HepG2 (cell line): ENCODE measurements around the gene BCAS3. TPM values are rescaled to one million over a fixed set of nuclear protein-coding genes. Genes with fewer than 3 reads are reported as not detected.

Experiments used
- ATF2 ChIP-seq: sonication (generic); formaldehyde crosslinking; IDR thresholded peaks from 2 replicates; pipeline ENCODE4 v1.4.0; 2020; ENCODE audit warnings: missing genetic modification reagents
- CBX1 ChIP-seq: IDR thresholded peaks from one replicate; pipeline ENCODE4 v1.6.1; 2016; ENCODE audit warnings: antibody characterized with exemption, low read depth
- CENPT ChIP-seq: sonication (generic); formaldehyde crosslinking; IDR thresholded peaks from 2 replicates; pipeline ENCODE4 v1.8.0; 2022; ENCODE audit warnings: low read depth, mild to moderate bottlenecking, moderate library complexity, missing genetic modification reagents
- ELF1 ChIP-seq: sonication (generic); formaldehyde crosslinking; IDR thresholded peaks from 2 replicates; pipeline ENCODE4 v1.4.0; 2020; ENCODE audit warnings: missing genetic modification reagents
- ELF3 ChIP-seq: IDR thresholded peaks from 2 replicates; pipeline ENCODE4 v1.6.1; 2016; ENCODE audit warnings: missing genetic modification reagents, missing compliant biosample characterization
- FOXA3 ChIP-seq: IDR thresholded peaks from 2 replicates; pipeline ENCODE4 v1.6.1; 2016; ENCODE audit warnings: missing genetic modification reagents, missing compliant biosample characterization
- GABPB1 ChIP-seq: IDR thresholded peaks from 2 replicates; pipeline ENCODE4 v1.6.1; 2016; ENCODE audit warnings: mild to moderate bottlenecking, missing genetic modification reagents, moderate library complexity, missing compliant biosample characterization
- HNRNPL ChIP-seq: fragments of 200-400 bp; formaldehyde crosslinking; IDR thresholded peaks from 2 replicates; pipeline ENCODE4 v1.6.1; 2017; ENCODE audit warnings: mild to moderate bottlenecking, low read depth, low read length
- IRF2 ChIP-seq: IDR thresholded peaks from 2 replicates; pipeline ENCODE4 v1.6.1; 2018; ENCODE audit warnings: missing genetic modification reagents, missing compliant biosample characterization
- KAT8 ChIP-seq: IDR thresholded peaks from 2 replicates; pipeline ENCODE4 v1.6.1; 2016; ENCODE audit warnings: missing genetic modification reagents, missing compliant biosample characterization
- KDM3A ChIP-seq: IDR thresholded peaks from 2 replicates; pipeline ENCODE4 v1.6.1; 2018; ENCODE audit warnings: low read depth, missing compliant biosample characterization
- KDM5B ChIP-seq: sonication (generic); formaldehyde crosslinking; IDR thresholded peaks from 2 replicates; pipeline ENCODE4 v1.4.0; 2020; ENCODE audit warnings: missing genetic modification reagents, mild to moderate bottlenecking, borderline replicate concordance
- LCORL ChIP-seq, 2 experiments: fragments of 450-650 bp in 1 of 2; sonication (generic) in 1 of 2; formaldehyde crosslinking in 1 of 2; IDR thresholded peaks; 2 replicates each; pipeline versions ENCODE4 v1.5.0 to v1.6.1; 2017 to 2020; ENCODE audit warnings: antibody characterized with exemption in 1 of 2, missing genetic modification reagents in 1 of 2
- MED1 ChIP-seq: sonication (generic); formaldehyde crosslinking; IDR thresholded peaks from 2 replicates; pipeline ENCODE4 v1.4.0; 2020; ENCODE audit warnings: missing genetic modification reagents
- NR2F6 ChIP-seq, 2 experiments: IDR thresholded peaks; 2 replicates each; pipeline ENCODE4 v1.6.1; 2016; ENCODE audit warnings: antibody characterized with exemption in 1 of 2, mild to moderate bottlenecking in 1 of 2
- SATB2 ChIP-seq: sonication (generic); formaldehyde crosslinking; IDR thresholded peaks from 2 replicates; pipeline ENCODE4 v1.5.0; 2020; ENCODE audit warnings: missing genetic modification reagents
- SMAD1 ChIP-seq: sonication (generic); formaldehyde crosslinking; IDR thresholded peaks from 2 replicates; pipeline ENCODE4 v1.4.0; 2020; ENCODE audit warnings: missing genetic modification reagents, low read depth, mild to moderate bottlenecking, borderline replicate concordance
- SOX5 ChIP-seq: IDR thresholded peaks from 2 replicates; pipeline ENCODE4 v1.6.1; 2016; ENCODE audit warnings: borderline replicate concordance
- YY1 ChIP-seq: IDR thresholded peaks from 2 replicates; pipeline ENCODE4 v1.6.1; 2011; ENCODE audit warnings: low read length, low read depth, moderate library complexity, mild to moderate bottlenecking; ENCODE audit not compliant: insufficient read depth, insufficient replicate concordance
- ZFP1 ChIP-seq: IDR thresholded peaks from 2 replicates; pipeline ENCODE4 v1.6.1; 2016
- ZFX ChIP-seq: sonication (generic); formaldehyde crosslinking; IDR thresholded peaks from 2 replicates; pipeline ENCODE4 v1.4.0; 2020; ENCODE audit warnings: mild to moderate bottlenecking, low read depth, missing genetic modification reagents, moderate library complexity
- ZNF205 ChIP-seq: IDR thresholded peaks from 2 replicates; pipeline ENCODE4 v1.6.1; 2018; ENCODE audit warnings: missing biosample characterization, missing genetic modification reagents
- ZNF350 ChIP-seq: sonication (generic); formaldehyde crosslinking; IDR thresholded peaks from 2 replicates; pipeline ENCODE4 v1.4.0; 2020; ENCODE audit warnings: mild to moderate bottlenecking, low read depth, missing genetic modification reagents, borderline replicate concordance
- ZNF598 ChIP-seq: sonication (generic); formaldehyde crosslinking; IDR thresholded peaks from 2 replicates; pipeline ENCODE4 v1.5.1; 2020; ENCODE audit warnings: mild to moderate bottlenecking, missing genetic modification reagents, borderline replicate concordance
- ZNF678 ChIP-seq: sonication (generic); formaldehyde crosslinking; IDR thresholded peaks from 2 replicates; pipeline ENCODE4 v1.4.0; 2020; ENCODE audit warnings: mild to moderate bottlenecking, missing genetic modification reagents
- ZNF710 ChIP-seq: sonication (generic); formaldehyde crosslinking; IDR thresholded peaks from 2 replicates; pipeline ENCODE4 v1.5.0; 2020; ENCODE audit warnings: mild to moderate bottlenecking, missing genetic modification reagents, borderline replicate concordance
- ZNF75D ChIP-seq: sonication (generic); formaldehyde crosslinking; IDR thresholded peaks from 2 replicates; pipeline ENCODE4 v1.8.1; 2023; ENCODE audit warnings: missing genetic modification reagents, mild to moderate bottlenecking, borderline replicate concordance
- ZNF772 ChIP-seq: sonication (generic); formaldehyde crosslinking; IDR thresholded peaks from 2 replicates; pipeline ENCODE4 v1.5.0; 2020; ENCODE audit warnings: mild to moderate bottlenecking, missing genetic modification reagents
- polyA plus RNA-seq, 8 experiments: library from polyadenylated mRNA; depleted of rRNA in 3 of 8; stranded (reverse) in 7 of 8; unstranded in 1 of 8; fragments of >200 nt; fragmentation: Illumina TruSeq in 4 of 8; extraction: Trizol in 4 of 8; gene quantifications; 2 replicates each; pipeline versions ENCODE4 v1.2.1 to v1.2.3, GENCODE V29; 2011 to 2016; ENCODE audit warnings: low read depth in 4 of 8, missing spikeins in 1 of 8, mixed read lengths in 1 of 8; ENCODE audit not compliant: insufficient read depth in 1 of 8
- total RNA-seq, 5 experiments: library from RNA; depleted of rRNA; stranded (reverse); fragments of >200 nt; fragmentation: Illumina TruSeq; extraction: Trizol; gene quantifications; 2 replicates each; pipeline ENCODE4 v1.2.3, GENCODE V29; 2016; ENCODE audit warnings: low read depth in 1 of 5

BCAS3 gene
- total and polyA plus RNA-seq, 2 of the 13 experiments (the other 11 are each of a cell fraction or from before 2014, with no cell fraction given), result 10.7 to 11.2 TPM

- TF ChIP-seq CBX1 (peak; percentile 40), NR2F6 (IDR thresholded peaks at IDR 0.05) (no peak), NR2F6 (CRISPR knock-in tag; IDR thresholded peaks at IDR 0.05) (peak; percentile 47; the same call in 1 of the 2 replicates), ZNF205 (CRISPR knock-in tag) (peak; percentile 63; the same call in 1 of the 2 replicates), FOXA3 (peak; percentile 37; the same call in 1 of the 2 replicates), SMAD1 (CRISPR knock-in tag) (no peak), KDM3A (0 out of 2 replicates have a peak, but pooled peaks have one; percentile 48), ZNF678 (0 out of 2 replicates have a peak, but pooled peaks have one; percentile 58), ZFX (CRISPR knock-in tag) (peak; percentile 90), YY1 (peak; percentile 37), MED1 (CRISPR knock-in tag) (0 out of 2 replicates have a peak, but pooled peaks have one; percentile 14), ZNF350 (CRISPR knock-in tag) (peak; percentile 73; the same call in 1 of the 2 replicates), ATF2 (CRISPR knock-in tag) (peak; percentile 60; the same call in 1 of the 2 replicates), KAT8 (CRISPR knock-in tag) (peak; percentile 54; the same call in 1 of the 2 replicates), ZNF772 (CRISPR knock-in tag) (0 out of 2 replicates have a peak, but pooled peaks have one; percentile 48), IRF2 (CRISPR knock-in tag) (peak; percentile 78), KDM5B (CRISPR knock-in tag) (peak; percentile 73), GABPB1 (CRISPR knock-in tag) (0 out of 2 replicates have a peak, but pooled peaks have one; percentile 20), ZNF598 (CRISPR knock-in tag) (peak; percentile 78; the same call in 1 of the 2 replicates), HNRNPL (0 out of 2 replicates have a peak, but pooled peaks have one; percentile 64), SATB2 (CRISPR knock-in tag) (no peak), ZNF710 (CRISPR knock-in tag) (peak; percentile 58; the same call in 1 of the 2 replicates), ELF3 (CRISPR knock-in tag) (peak; percentile 57; the same call in 1 of the 2 replicates), ELF1 (CRISPR knock-in tag) (0 out of 2 replicates have a peak, but pooled peaks have one; percentile 19), ZNF75D (CRISPR knock-in tag) (no peak), CENPT (CRISPR knock-in tag) (0 out of 2 replicates have a peak, but pooled peaks have one; percentile 43), LCORL (IDR thresholded peaks at IDR 0.05) (no peak), LCORL (CRISPR knock-in tag; IDR thresholded peaks at IDR 0.05) (peak; percentile 65; the same call in 1 of the 2 replicates), ZFP1 (CRISPR knock-in tag) (no peak), SOX5 (CRISPR knock-in tag) (0 out of 2 replicates have a peak, but pooled peaks have one; percentile 25)
Observed at GRCh38 chr17:61425682-61426481, 748.2 kb downstream of the BCAS3 start (continued).
